ENCODE measurements around the gene RRAS.

The RRAS gene

DNA sequence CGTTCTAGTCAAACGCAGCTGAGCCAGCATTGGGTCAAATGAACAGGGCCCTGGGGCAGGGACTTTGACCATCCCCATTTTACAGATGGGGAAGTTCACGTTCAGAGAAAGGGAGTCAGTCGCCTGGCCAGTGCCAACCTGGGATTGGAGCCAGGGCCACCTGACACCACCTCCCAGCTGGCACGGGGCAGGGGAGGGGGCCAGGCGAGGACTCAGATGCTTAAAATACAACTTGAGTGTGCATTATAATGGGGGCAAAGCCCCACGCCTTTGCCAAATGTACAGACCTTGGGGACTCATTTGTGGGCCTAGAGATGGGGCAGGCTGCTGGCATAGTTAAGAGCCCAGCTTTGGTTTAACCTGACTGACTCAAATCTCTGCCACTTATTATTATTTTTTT is 34.3 kb downstream of the RRAS start:
- TF ChIP-seq, protein P1, sequence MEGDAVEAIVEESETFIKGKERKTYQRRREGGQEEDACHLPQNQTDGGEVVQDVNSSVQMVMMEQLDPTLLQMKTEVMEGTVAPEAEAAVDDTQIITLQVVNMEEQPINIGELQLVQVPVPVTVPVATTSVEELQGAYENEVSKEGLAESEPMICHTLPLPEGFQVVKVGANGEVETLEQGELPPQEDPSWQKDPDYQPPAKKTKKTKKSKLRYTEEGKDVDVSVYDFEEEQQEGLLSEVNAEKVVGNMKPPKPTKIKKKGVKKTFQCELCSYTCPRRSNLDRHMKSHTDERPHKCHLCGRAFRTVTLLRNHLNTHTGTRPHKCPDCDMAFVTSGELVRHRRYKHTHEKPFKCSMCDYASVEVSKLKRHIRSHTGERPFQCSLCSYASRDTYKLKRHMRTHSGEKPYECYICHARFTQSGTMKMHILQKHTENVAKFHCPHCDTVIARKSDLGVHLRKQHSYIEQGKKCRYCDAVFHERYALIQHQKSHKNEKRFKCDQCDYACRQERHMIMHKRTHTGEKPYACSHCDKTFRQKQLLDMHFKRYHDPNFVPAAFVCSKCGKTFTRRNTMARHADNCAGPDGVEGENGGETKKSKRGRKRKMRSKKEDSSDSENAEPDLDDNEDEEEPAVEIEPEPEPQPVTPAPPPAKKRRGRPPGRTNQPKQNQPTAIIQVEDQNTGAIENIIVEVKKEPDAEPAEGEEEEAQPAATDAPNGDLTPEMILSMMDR (IDR thresholded peaks at IDR 0.05; ENCODE audit: control insufficient read depth, insufficient read depth, low read depth, low read length, missing control alignments) = no peak
- no peak overlapping the region for H3K4me3 ChIP-seq (ENCODE audit: control insufficient read depth, low read depth, low read length)
- no peak for DNase-seq (ENCODE audit: low read depth)

DNA sequence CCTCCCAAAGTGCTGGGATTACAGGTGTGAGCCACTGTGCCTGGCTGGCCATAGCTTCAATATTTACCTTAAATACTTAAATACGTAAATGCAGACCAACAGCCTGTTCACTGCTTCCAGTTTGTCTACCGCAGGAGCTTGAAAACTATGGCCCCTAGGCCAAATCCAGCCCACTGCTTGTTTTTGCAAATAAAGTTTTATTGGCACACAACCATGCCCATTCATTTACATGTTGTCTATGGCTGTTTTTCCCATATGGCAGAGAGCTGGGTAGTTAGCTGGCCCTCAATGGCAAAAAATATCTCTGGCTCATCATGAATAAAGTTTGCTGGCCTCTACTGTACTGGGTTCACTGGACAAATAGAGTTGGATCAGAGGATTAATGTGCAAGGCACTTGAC is 37.1 kb downstream of the RRAS start:
- no peak for DNase-seq (ENCODE audit: low read depth)
- TF ChIP-seq, protein P1 (IDR thresholded peaks at IDR 0.05; ENCODE audit: control insufficient read depth, insufficient read depth, low read depth, low read length, missing control alignments) = no peak
- no peak overlapping the region for H3K4me3 ChIP-seq (ENCODE audit: control insufficient read depth, low read depth, low read length)

DNA sequence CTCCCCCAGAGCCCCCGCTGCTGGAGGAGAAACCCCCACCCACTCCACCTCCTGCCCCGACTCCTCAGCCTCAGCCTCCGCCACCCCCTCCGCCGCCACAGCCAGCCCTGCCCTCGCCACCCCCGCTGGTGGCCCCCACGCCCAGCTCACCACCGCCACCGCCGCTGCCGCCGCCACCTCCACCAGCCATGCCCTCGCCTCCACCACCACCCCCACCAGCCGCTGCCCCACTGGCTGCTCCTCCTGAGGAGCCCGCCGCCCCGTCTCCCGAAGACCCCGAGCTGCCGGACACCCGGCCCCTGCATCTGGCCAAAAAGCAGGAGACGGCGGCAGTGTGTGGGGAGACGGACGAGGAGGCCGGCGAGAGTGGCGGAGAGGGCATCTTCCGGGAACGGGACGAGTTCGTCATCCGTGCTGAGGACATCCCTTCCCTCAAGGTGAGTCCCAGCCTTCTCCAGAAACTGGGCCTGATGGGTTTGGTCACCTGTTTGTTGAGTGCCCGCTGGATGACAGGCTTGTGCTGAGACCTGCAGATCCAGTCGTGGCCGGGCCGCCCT is 38.4 kb downstream of the RRAS start:
- no peak for DNase-seq (ENCODE audit: low read depth)
- H3K4me3 ChIP-seq (ENCODE audit: control insufficient read depth, low read depth, low read length) = no peak overlapping the region
- TF ChIP-seq, protein P1 (IDR thresholded peaks at IDR 0.05; ENCODE audit: control insufficient read depth, insufficient read depth, low read depth, low read length, missing control alignments) = no peak

DNA sequence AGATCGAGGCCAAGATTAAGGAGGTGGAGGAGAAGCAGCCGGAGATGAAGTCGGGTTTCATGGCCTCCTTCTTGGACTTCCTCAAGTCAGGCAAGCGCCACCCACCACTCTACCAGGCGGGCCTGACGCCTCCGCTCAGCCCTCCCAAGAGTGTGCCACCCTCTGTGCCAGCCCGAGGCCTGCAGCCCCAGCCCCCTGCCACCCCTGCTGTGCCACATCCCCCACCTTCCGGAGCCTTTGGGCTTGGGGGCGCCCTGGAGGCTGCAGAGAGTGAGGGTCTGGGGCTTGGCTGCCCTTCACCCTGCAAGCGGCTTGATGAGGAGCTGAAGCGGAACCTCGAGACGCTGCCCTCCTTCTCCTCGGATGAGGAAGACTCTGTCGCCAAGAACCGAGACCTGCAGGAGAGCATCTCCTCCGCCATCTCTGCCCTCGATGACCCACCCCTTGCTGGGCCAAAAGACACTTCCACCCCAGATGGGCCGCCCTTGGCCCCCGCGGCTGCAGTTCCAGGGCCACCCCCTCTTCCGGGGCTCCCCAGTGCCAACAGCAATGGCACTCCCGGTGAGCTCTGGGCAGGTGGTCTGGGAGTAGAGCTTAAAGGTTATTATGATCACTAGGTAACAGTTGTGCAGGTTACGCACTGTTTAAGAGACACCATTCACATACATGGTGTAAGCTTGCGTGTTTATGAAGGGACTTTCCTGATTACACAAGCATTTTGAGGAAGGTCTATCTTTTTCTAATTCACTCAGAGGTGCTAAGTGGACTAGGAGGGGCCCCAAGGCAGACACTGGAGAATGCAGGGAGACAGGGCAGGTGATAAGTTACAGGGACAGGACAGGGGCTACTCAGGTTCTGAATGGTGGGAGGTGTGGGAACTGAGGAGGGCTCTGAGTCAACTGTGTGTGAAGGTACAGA is 40.3 kb downstream of the RRAS start:
- TF ChIP-seq, protein P1 (IDR thresholded peaks at IDR 0.05; ENCODE audit: control insufficient read depth, insufficient read depth, low read depth, low read length, missing control alignments) = no peak
- H3K4me3 ChIP-seq (ENCODE audit: control insufficient read depth, low read depth, low read length) = no peak overlapping the region
- no peak for DNase-seq (ENCODE audit: low read depth)

DNA sequence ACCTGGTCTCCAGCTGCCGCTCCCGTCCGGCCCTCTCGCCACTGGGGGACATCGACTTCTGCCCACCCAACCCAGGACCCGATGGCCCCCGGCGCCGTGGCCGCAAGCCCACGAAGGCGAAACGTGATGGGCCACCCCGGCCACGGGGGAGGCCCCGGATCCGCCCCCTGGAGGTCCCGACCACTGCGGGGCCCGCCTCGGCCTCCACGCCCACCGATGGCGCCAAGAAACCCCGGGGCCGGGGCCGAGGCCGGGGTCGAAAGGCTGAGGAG is 42.3 kb downstream of the RRAS start:
- no peak for DNase-seq (ENCODE audit: low read depth)
- TF ChIP-seq, protein P1 (IDR thresholded peaks at IDR 0.05; ENCODE audit: control insufficient read depth, insufficient read depth, low read depth, low read length, missing control alignments) = no peak
- H3K4me3 ChIP-seq (ENCODE audit: control insufficient read depth, low read depth, low read length) = no peak overlapping the region

DNA sequence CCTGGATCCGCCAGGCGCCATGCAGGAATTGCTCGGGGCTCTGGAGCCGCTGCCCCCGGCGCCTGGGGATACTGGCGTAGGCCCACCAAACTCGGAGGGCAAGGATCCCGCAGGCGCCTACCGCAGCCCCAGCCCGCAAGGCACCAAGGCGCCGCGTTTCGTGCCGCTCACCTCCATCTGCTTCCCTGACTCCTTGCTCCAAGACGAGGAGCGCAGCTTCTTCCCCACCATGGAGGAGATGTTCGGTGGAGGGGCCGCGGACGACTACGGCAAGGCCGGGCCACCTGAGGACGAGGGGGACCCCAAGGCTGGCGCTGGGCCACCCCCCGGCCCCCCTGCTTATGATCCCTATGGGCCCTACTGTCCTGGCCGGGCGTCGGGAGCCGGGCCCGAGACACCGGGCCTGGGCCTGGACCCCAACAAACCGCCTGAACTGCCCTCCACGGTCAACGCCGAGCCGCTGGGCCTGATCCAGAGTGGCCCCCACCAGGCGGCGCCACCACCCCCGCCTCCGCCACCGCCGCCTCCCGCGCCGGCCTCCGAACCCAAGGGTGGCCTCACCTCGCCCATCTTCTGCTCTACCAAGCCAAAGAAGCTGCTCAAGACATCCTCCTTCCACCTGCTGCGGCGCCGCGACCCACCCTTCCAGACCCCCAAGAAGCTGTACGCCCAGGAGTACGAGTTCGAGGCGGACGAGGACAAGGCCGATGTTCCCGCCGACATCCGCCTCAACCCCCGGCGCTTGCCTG is 42.8 kb downstream of the RRAS start:
- no peak overlapping the region for H3K4me3 ChIP-seq (ENCODE audit: control insufficient read depth, low read depth, low read length)
- TF ChIP-seq, protein P1 (IDR thresholded peaks at IDR 0.05; ENCODE audit: control insufficient read depth, insufficient read depth, low read depth, low read length, missing control alignments) = no peak
- no peak for DNase-seq (ENCODE audit: low read depth)
